GM20431 (cell line): ENCODE results near the gene MCCC2.
"Not testable (repeated sequence)": the region's sequence is repeated elsewhere in the genome, so short reads cannot be mapped to it uniquely, and the experiment has no call there.

Source experiments
- in situ Hi-C: fragments of 300-500 bp; cut with MseI, MboI; formaldehyde crosslinking; loops from one replicate; pipeline ENCODE4 v1.15.0; 2020; ENCODE audit warnings: low sequenced_read_pairs; ENCODE audit not compliant: unreplicated experiment

The MCCC2 gene

GRCh38 chr5:71652803-71653543 lies 65.8 kb downstream of the MCCC2 start:
- in situ Hi-C loops: no loop called here

GRCh38 chr5:71658916-71659662 lies 71.9 kb downstream of the MCCC2 start:
- in situ Hi-C loops: no loop called here

- in situ Hi-C loops: no loop called here
These were observed 75.2 kb downstream of the MCCC2 start for GRCh38 chr5:71662381-71662780.

- in situ Hi-C loops: no loop called here
These were observed 76.2 kb downstream of the MCCC2 start for GRCh38 chr5:71663191-71663969.

GRCh38 chr5:71664615-71665014 lies 77.5 kb downstream of the MCCC2 start:
- in situ Hi-C loops: not testable (repeated sequence)

GRCh38 chr5:71666321-71666720 lies 79.2 kb downstream of the MCCC2 start:
- in situ Hi-C loops: no loop called here

- in situ Hi-C loops: no loop called here
These were observed 90.8 kb downstream of the MCCC2 start for GRCh38 chr5:71677977-71678376.

GRCh38 chr5:71679714-71680113 lies 92.6 kb downstream of the MCCC2 start:
- in situ Hi-C loops: no loop called here

- in situ Hi-C loops: no loop called here
These were observed 93.4 kb downstream of the MCCC2 start for GRCh38 chr5:71680510-71680909.

- in situ Hi-C loops: no loop called here
These were observed 94.2 kb downstream of the MCCC2 start for GRCh38 chr5:71681296-71681695.

- in situ Hi-C loops: no loop called here
These were observed 97.2 kb downstream of the MCCC2 start for GRCh38 chr5:71684309-71684708.

- in situ Hi-C loops: no loop called here
These were observed 106.8 kb downstream of the MCCC2 start for GRCh38 chr5:71693828-71694427.

GRCh38 chr5:71695071-71695470 lies 107.9 kb downstream of the MCCC2 start:
- in situ Hi-C loops: no loop called here

- in situ Hi-C loops: no loop called here
These were observed 108.5 kb downstream of the MCCC2 start for GRCh38 chr5:71695595-71695994.

- in situ Hi-C loops: no loop called here
These were observed 110.8 kb downstream of the MCCC2 start for GRCh38 chr5:71697967-71698366.

- in situ Hi-C loops: no loop called here
These were observed 112.1 kb downstream of the MCCC2 start for GRCh38 chr5:71699233-71699632.

GRCh38 chr5:71699751-71700150 lies 112.6 kb downstream of the MCCC2 start:
- in situ Hi-C loops: no loop called here

GRCh38 chr5:71700803-71701202 lies 113.7 kb downstream of the MCCC2 start:
- in situ Hi-C loops: no loop called here

GRCh38 chr5:71701407-71701806 lies 114.3 kb downstream of the MCCC2 start:
- in situ Hi-C loops: no loop called here

GRCh38 chr5:71703941-71704340 lies 116.8 kb downstream of the MCCC2 start:
- in situ Hi-C loops: no loop called here
